GM19395 (cell line): ENCODE data around the gene FAIM2.

Experiments used
- ATAC-seq: cut with Tn5 transposase; IDR thresholded peaks from one replicate; pipeline ENCODE4 v1.9.1; 2021; ENCODE audit warnings: mild to moderate bottlenecking, moderate library complexity; ENCODE audit not compliant: unreplicated experiment

The FAIM2 gene

GRCh38 chr12:49941556-49942511, 38.1 kb upstream of the FAIM2 start:
- no peak for ATAC-seq

GRCh38 chr12:49939707-49940106, 36.0 kb upstream of the FAIM2 start:
- ATAC-seq = no peak

GRCh38 chr12:49939307-49939706, 35.6 kb upstream of the FAIM2 start:
- no peak for ATAC-seq

- ATAC-seq = no peak
These were observed 34.1 kb upstream of the FAIM2 start for GRCh38 chr12:49937639-49938300.

- ATAC-seq = no peak
These were observed 33.2 kb upstream of the FAIM2 start for GRCh38 chr12:49936925-49937324.

GRCh38 chr12:49934505-49934904, 30.8 kb upstream of the FAIM2 start:
- ATAC-seq = no peak

- no peak for ATAC-seq
These were observed 30.1 kb upstream of the FAIM2 start for GRCh38 chr12:49933796-49934195.

- ATAC-seq = no peak
These were observed 28.9 kb upstream of the FAIM2 start for GRCh38 chr12:49932533-49933130.

GRCh38 chr12:49932023-49932422, 28.3 kb upstream of the FAIM2 start:
- ATAC-seq = no peak

- no peak for ATAC-seq
These were observed 27.0 kb upstream of the FAIM2 start for GRCh38 chr12:49930515-49931288.

GRCh38 chr12:49929581-49929980, 25.9 kb upstream of the FAIM2 start:
- no peak for ATAC-seq

GRCh38 chr12:49928471-49928870, 24.8 kb upstream of the FAIM2 start:
- no peak for ATAC-seq

GRCh38 chr12:49925433-49926204, 21.9 kb upstream of the FAIM2 start:
- no peak for ATAC-seq

- no peak for ATAC-seq
These were observed 21.0 kb upstream of the FAIM2 start for GRCh38 chr12:49924628-49925246.

GRCh38 chr12:49923880-49924556, 20.3 kb upstream of the FAIM2 start:
- ATAC-seq = no peak

- no peak for ATAC-seq
These were observed 19.4 kb upstream of the FAIM2 start for GRCh38 chr12:49923035-49923644.

- no peak for ATAC-seq
These were observed 18.8 kb upstream of the FAIM2 start for GRCh38 chr12:49922349-49923034.

- ATAC-seq = no peak
These were observed 18.2 kb upstream of the FAIM2 start for GRCh38 chr12:49921936-49922335.
